HL-60/S4 treated with phorbol 12-myristate 13-acetate at 8.2 ng/mL for 4 days and 3 days (cell line): Measurements from ENCODE around the gene PTPRT.

ENCODE experiments used
- in situ Hi-C: fragments of 300-500 bp; cut with MboI; formaldehyde crosslinking; loops from 2 replicates; pipeline ENCODE4 v1.15.0; 2022; ENCODE audit warnings: low sequenced_read_pairs

The PTPRT gene

GRCh38 chr20:42981253-42981652 lies 208.5 kb downstream of the PTPRT start:
- in situ Hi-C loops: no loop called here

- in situ Hi-C loops: no loop called here
These were observed 210.0 kb downstream of the PTPRT start for GRCh38 chr20:42979720-42980119.

DNA sequence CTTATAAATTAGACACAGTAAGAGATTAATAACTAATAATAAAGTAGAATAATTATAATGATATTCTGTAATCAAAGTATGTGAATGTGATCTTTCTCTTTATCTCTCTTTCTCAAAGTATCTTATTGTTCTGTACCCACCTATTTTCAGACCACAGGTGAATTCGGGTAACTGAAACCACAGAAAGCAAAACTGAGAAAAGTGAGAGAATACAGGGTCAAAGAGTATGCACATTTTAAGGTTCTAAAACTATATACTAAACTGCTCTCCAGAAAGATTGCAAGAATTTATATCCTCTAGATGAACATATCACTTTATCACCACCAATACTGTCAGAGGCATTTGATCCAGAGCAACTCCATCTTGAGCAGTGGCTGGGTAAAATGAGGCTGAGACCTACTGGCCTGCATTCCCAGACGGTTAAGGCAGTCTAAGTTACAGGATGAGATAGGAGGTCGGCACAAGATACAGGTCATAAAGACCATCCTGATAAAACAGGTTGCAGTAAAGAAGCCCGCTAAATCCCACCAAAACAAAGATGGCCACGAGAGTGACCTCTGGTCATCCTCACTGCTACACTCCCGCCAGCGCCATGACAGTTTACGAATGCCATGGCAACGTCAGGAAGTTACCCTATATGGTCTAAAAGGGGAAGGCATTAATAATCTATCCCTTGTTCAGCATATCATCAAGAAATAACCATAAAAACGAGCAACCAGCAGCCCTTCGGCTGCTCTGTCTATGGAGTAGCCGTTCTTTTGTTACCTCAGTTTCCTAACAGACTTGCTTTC lies 211.3 kb downstream of the PTPRT start:
- in situ Hi-C loops: no loop called here

GRCh38 chr20:42975974-42976373 lies 213.7 kb downstream of the PTPRT start:
- in situ Hi-C loops: no loop called here

GRCh38 chr20:42974347-42974746 lies 215.4 kb downstream of the PTPRT start:
- in situ Hi-C loops: no loop called here

DNA sequence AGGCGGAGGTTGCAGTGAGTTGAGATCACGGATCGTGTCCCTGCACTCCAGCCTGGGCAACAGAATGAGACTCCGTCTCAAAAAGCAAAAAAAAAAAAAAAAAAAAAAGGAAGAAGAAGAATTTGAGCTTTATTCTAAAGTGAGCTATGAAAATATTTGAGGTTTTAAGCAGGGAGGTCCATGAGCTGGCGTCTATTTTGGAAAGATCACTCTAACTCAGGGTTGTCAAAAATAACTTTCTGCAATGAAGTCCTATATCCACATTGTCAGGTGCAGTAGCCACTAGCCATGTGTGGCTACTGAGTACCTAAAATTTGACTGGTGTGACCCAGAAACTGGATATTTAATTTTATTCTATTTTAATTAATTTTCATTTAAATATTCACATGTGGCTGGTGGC lies 217.1 kb downstream of the PTPRT start:
- in situ Hi-C loops: no loop called here

GRCh38 chr20:42968746-42969145 lies 221.0 kb downstream of the PTPRT start:
- in situ Hi-C loops: no loop called here

GRCh38 chr20:42963796-42964195 lies 225.9 kb downstream of the PTPRT start:
- in situ Hi-C loops: no loop called here

- in situ Hi-C loops: no loop called here
These were observed 227.9 kb downstream of the PTPRT start for GRCh38 chr20:42961771-42962170.

DNA sequence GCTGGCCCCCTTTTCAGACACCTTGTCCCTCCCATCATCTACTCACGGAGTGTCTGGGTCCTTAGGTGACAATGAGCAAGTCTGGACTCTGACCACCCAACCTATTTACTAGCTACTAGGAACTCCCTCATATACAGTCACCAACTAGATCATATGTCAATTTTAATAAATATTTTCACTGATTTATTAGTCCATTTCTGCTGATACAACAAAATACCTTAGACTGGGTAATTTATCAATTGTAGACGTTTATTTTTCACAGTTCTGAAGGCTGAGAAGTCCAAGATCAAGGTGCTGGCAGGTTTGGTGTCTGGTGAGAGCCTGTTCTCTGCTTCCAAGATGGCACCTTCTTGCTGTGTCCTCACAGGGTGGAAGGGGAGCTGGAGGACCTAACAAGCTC lies 229.7 kb downstream of the PTPRT start:
- in situ Hi-C loops: no loop called here

GRCh38 chr20:42958367-42959069 lies 231.2 kb downstream of the PTPRT start:
- in situ Hi-C loops: no loop called here

DNA sequence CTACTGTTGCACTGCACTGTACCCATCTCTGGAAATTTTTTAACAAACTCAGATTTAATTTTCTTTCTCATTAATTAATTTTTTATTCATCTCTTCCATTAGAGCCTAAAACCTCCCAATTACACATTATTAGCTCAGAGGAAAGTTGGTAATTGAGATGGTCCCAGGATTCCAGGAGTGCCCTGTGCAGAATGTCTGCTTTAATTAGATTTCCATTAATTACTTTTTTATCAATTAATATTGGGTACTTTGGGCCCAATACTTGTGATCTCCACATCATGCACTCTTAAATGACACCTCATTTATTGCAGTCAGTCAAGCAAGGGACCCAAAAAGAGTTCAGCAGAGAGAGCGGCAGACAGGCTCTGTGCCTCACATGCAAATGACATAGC lies 232.0 kb downstream of the PTPRT start:
- in situ Hi-C loops: no loop called here

DNA sequence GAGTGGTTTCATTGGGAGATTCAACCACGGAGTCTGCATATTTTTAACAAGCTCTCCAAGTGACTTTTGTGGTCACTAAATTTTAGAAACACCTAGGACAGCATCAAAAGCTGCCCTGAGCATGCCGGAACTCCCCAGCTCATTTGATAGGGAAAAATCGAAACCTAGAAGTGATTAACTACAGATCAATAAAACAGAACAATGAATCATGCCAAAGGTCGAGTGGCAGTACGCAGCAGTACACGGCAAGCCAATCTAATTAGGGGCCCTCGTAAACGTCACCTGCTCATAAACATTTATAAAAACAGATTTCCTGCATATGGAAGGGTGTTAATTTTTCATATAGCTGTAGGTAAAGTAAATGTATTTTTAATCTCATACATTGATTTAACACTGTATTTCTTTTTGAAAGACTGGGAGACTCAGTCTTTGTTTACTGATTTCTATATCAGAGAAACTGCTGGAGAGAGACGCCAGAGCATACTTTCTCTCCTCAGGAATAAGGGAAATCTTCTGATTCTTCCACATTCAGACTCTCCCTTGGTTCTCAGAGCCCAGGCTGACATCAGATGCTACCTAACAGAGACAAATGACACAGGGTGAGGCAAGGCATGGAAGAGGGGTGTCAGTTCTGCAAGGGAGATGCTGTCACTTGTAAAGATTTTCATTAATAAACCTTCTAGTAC lies 232.5 kb downstream of the PTPRT start:
- in situ Hi-C loops: no loop called here

- in situ Hi-C loops: no loop called here
These were observed 234.0 kb downstream of the PTPRT start for GRCh38 chr20:42955713-42956112.

DNA sequence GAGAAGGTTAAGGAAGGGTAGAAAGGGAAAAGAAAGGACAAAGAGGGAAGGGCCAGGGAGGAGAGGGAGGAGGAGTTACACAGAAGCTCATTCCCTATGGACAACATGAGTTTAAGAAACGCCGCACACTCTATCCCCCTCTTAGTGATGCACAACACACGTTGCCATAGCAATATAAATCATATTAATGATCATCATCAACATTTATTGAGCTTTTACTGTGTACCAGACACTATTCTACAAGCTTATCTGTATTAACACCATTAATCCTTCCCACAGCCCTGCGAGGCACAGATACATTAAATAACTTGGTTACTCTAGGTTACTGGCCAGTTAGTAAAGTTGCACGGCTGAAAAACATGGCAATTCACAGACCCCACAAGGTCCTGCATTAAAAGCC lies 234.8 kb downstream of the PTPRT start:
- in situ Hi-C loops: no loop called here

DNA sequence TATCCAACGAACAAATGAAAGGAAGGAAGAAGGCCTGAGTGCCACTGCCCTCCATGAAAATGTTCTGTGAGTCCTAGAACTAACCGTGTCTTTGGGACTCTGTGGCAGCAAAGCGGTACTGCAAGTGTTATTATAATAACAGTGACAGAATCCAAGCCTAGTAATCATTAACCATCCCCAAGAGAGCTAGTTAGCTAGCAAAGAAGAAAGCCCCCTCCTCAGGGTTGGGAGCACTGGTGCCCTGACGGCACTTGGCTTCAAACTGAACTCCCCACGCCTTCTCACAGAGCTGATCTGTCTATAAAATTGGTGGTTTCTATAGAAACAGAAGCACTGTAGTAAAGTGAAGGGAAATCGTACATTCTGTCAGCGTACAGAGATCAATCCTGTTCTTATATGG lies 239.8 kb downstream of the PTPRT start:
- in situ Hi-C loops: no loop called here

DNA sequence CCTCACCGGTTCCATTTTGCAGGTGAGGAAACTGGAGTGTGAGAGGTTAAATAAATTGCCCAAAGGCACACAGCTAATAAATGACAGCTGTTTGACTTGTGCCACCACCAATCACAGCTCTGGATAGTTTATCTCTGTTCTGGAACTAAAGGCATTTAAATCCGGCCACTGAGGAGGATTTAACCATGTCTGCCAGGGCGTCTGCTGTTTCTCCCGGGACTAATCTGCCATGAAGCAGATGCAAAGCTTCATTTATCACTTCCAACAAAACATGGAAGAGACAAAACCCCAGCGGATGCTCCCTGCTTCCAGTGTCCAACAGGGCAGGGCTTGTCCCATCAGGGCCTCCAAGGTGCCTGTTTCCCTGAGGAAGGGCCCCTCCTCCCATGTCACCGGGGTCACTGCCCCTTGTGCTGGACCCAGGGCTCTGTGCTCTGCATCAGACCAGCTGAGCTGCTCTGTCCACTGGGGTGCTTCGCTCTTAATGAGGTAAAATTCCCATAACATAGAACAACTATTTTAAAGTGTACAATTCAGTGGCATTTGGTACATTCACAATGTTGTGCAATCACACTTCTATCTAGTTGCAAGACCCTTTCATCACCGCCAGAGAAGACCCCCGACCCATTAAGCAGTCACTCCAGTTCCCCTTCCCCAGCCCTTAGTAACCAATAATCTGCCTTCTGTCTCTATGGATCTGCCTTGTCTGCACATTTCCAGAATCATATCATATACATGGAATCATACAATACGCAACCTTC lies 244.3 kb downstream of the PTPRT start:
- in situ Hi-C loops: no loop called here

GRCh38 chr20:42941629-42942028 lies 248.1 kb downstream of the PTPRT start:
- in situ Hi-C loops: no loop called here

- in situ Hi-C loops: no loop called here
These were observed 251.1 kb downstream of the PTPRT start for GRCh38 chr20:42938441-42939205.

DNA sequence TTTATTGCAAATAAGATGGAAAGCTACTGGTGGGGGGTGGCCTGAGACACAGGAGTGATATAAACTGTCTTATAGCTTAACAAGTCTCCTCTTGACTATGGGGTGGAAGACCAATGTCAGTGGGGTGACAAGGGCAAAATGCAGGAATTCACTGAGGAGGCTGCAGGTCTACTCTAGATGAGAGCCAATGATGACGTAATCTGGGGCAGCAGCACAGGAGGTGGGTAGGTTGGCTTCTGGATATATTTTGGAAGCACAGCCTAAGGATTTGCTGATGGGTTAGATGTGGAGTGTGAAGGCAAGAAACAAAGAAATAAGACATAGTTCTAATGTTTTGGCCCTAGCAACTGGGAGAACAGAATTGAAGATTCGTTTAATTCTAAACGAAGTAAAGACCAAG lies 253.2 kb downstream of the PTPRT start:
- in situ Hi-C loops: no loop called here
